Measurements from ENCODE around the gene TRMT61A.
A peak's percentile ranks its signal among the peaks of the same experiment; 100 is the strongest.

Gene TRMT61A

GRCh38 chr14:103528587-103529382 is at the start of gene TRMT61A:
TRMT61A (plus strand) TSS chr14:103529196; CDS start chr14:103529979, 783 bp downstream.
- peak; percentile 41 to 94 (median 83) for DNase-seq

- DNase-seq, result no peak
Observed at GRCh38 chr14:103480595-103480994, 48.4 kb upstream of the TRMT61A start.

- DNase-seq, result peak in 2 of 51 donors; percentile 16 to 18
Observed at GRCh38 chr14:103483600-103483999, 45.4 kb upstream of the TRMT61A start.

GRCh38 chr14:103485504-103485903 is 43.5 kb upstream of the TRMT61A start:
- no peak for DNase-seq

- DNase-seq, result no peak
Observed at GRCh38 chr14:103488071-103488470, 40.9 kb upstream of the TRMT61A start.

GRCh38 chr14:103488960-103489359 is 40.0 kb upstream of the TRMT61A start:
- DNase-seq, result no peak

GRCh38 chr14:103489621-103490020 is 39.4 kb upstream of the TRMT61A start:
- DNase-seq, result no peak

- DNase-seq, result no peak
Observed at GRCh38 chr14:103491691-103492090, 37.3 kb upstream of the TRMT61A start.

GRCh38 chr14:103492156-103492925 is 36.7 kb upstream of the TRMT61A start:
- DNase-seq, result no peak

GRCh38 chr14:103495854-103496253 is 33.1 kb upstream of the TRMT61A start:
- DNase-seq, result no peak

- no peak for DNase-seq
Observed at GRCh38 chr14:103496776-103497175, 32.2 kb upstream of the TRMT61A start.

- DNase-seq, result no peak
Observed at GRCh38 chr14:103499709-103500108, 29.3 kb upstream of the TRMT61A start.

- peak in 47 of 51 donors; percentile 40 to 98 (median 81) for DNase-seq
Observed at GRCh38 chr14:103500148-103500990, 28.6 kb upstream of the TRMT61A start.

- peak in 1 of 51 donors; percentile 41 for DNase-seq
Observed at GRCh38 chr14:103501041-103501870, 27.7 kb upstream of the TRMT61A start.

- peak in 1 of 51 donors; percentile 31 for DNase-seq
Observed at GRCh38 chr14:103501921-103502669, 26.9 kb upstream of the TRMT61A start.

GRCh38 chr14:103502877-103503276 is 26.1 kb upstream of the TRMT61A start:
- DNase-seq, result no peak

- DNase-seq, result no peak
Observed at GRCh38 chr14:103503296-103503695, 25.7 kb upstream of the TRMT61A start.

- no peak for DNase-seq
Observed at GRCh38 chr14:103504991-103505565, 23.9 kb upstream of the TRMT61A start.

GRCh38 chr14:103507751-103508150 is 21.2 kb upstream of the TRMT61A start:
- DNase-seq, result no peak

Measured in hypothalamus (tissue), 51 donors.